Fibroblast of the aortic adventitia (primary cell): Measurements from ENCODE around the gene CLDN19. TPM values are rescaled to one million over a fixed set of nuclear protein-coding genes. Genes with fewer than 3 reads are reported as not detected.
"Not testable (repeated sequence)": the region's sequence is repeated elsewhere in the genome, so short reads cannot be mapped to it uniquely, and the experiment has no call there.

Experiments used
- DNase-seq: peaks from one replicate; pipeline ENCODE4 v3.0.0-alpha.2; 2010; ENCODE audit warnings: low read depth
- H3K4me3 ChIP-seq: 2 replicates; pipeline ENCODE4 v1.5.1; 2011; ENCODE audit warnings: low read depth, mild to moderate bottlenecking, control low read depth, low read length, moderate library complexity
- CTCF ChIP-seq: IDR thresholded peaks from 2 replicates; pipeline ENCODE4 v1.5.1; 2011; ENCODE audit warnings: mild to moderate bottlenecking, low read length, control low read depth, inconsistent platforms; ENCODE audit not compliant: insufficient read depth
- total RNA-seq: library from RNA; depleted of rRNA; stranded (reverse); fragments of >200 nt; gene quantifications from 2 replicates; pipeline ENCODE4 v1.2.3, GENCODE V29; 2012; ENCODE audit warnings: low replicate concordance

Gene CLDN19
- total RNA-seq, 1 donor, result not detected

- no peak for DNase-seq
- H3K4me3 ChIP-seq, result no peak overlapping the region
- no peak for TF ChIP-seq CTCF
These were observed 12.2 kb upstream of the CLDN19 start for GRCh38 chr1:42752284-42752683.

GRCh38 chr1:42751511-42752070 lies 11.6 kb upstream of the CLDN19 start:
- DNase-seq, H3K4me3 ChIP-seq: not testable (repeated sequence)

- TF ChIP-seq CTCF, result no peak
- H3K4me3 ChIP-seq, result no peak overlapping the region
- no peak for DNase-seq
These were observed 10.0 kb upstream of the CLDN19 start for GRCh38 chr1:42750041-42750440.

GRCh38 chr1:42748461-42749410 lies 8.7 kb upstream of the CLDN19 start:
- no peak for DNase-seq
- H3K4me3 ChIP-seq, result no peak overlapping the region
- no peak for TF ChIP-seq CTCF

GRCh38 chr1:42748021-42748420 lies 8.0 kb upstream of the CLDN19 start:
- no peak for TF ChIP-seq CTCF
- no peak overlapping the region for H3K4me3 ChIP-seq
- no peak for DNase-seq

- peak; percentile 13 for DNase-seq
These were observed 7.1 kb upstream of the CLDN19 start for GRCh38 chr1:42747125-42747524.

More at GRCh38 chr1:42747125-42747524, 7.1 kb upstream of the CLDN19 start:
- H3K4me3 ChIP-seq, result no peak overlapping the region
- peak; percentile 59 for TF ChIP-seq CTCF
